Right lobe of liver (tissue), 4 donors: ENCODE results near the gene NFXL1.

ENCODE experiments used
- POLR2A ChIP-seq: fragments of 450-650 bp; IDR thresholded peaks from one replicate; pipeline ENCODE4 v1.6.1; 2017; ENCODE audit warnings: antibody characterized with exemption, mild to moderate bottlenecking
- TF ChIP-seq, protein P1 (sequence below), 4 donors: fragments of 200-600 bp in 3 of 4; fragments of 450-650 bp in 1 of 4; IDR thresholded peaks; one replicate each; pipeline versions ENCODE4 v1.5.1 to v1.8.0; 2016 to 2022; ENCODE audit warnings: antibody characterized with exemption in 4 of 4, mild to moderate bottlenecking in 2 of 4
- donor health status: DM: no; HTN: no; CAD: no.
- donor health status: DM: no; HTN: no; CAD: no.
- donor health status: DM: no; HTN: yes; CAD: no.

DNA sequence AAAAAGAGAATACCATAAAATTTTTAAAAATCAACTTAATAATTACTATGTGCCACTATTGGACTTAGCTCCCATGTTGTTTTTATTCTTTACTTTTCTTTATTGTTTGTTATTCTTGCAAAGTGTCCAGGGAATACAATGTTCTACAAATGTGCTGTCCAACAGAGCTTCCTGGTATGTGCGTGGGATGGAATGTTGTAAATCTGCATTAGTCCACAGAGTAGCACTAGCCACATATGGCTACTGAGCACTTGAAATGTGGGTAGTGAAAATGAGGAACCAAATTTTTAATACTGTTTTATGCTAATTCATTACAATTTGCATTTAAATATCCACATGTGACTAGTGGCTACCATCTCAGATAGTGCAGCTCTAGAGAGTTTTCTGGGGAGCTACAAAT lies 62.2 kb downstream of the NFXL1 start:
- no peak for TF ChIP-seq POLR2A
- TF ChIP-seq, protein P1, sequence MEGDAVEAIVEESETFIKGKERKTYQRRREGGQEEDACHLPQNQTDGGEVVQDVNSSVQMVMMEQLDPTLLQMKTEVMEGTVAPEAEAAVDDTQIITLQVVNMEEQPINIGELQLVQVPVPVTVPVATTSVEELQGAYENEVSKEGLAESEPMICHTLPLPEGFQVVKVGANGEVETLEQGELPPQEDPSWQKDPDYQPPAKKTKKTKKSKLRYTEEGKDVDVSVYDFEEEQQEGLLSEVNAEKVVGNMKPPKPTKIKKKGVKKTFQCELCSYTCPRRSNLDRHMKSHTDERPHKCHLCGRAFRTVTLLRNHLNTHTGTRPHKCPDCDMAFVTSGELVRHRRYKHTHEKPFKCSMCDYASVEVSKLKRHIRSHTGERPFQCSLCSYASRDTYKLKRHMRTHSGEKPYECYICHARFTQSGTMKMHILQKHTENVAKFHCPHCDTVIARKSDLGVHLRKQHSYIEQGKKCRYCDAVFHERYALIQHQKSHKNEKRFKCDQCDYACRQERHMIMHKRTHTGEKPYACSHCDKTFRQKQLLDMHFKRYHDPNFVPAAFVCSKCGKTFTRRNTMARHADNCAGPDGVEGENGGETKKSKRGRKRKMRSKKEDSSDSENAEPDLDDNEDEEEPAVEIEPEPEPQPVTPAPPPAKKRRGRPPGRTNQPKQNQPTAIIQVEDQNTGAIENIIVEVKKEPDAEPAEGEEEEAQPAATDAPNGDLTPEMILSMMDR (IDR thresholded peaks at IDR 0.05): no peak
